Spleen (tissue), 7 donors: Measurements from ENCODE around the gene CRIP2.
A peak's percentile ranks its signal among the peaks of the same experiment; 100 is the strongest.

Experiments
- POLR2A ChIP-seq, 3 donors: fragments of 450-650 bp; IDR thresholded peaks; one replicate each; pipeline ENCODE4 v1.5.1; 2017; ENCODE audit warnings: antibody characterized with exemption in 3 of 3, mild to moderate bottlenecking in 1 of 3
- POLR2AphosphoS5 ChIP-seq, 3 donors: sonication (generic); formaldehyde crosslinking; IDR thresholded peaks; one replicate each; pipeline ENCODE4 v1.5.1; 2017; ENCODE audit warnings: antibody characterized with exemption in 3 of 3
- TF ChIP-seq, protein P1 (sequence below), 11 experiments: fragments of 200-600 bp in 7 of 11; fragments of 450-650 bp in 4 of 11; sonication (generic) in 4 of 11; IDR thresholded peaks in 8 of 11; conservative IDR thresholded peaks in 3 of 11; 1 replicate in 7 of 11; 2 replicates in 4 of 11; pipeline versions ENCODE4 v1.4.0 to v1.8.0; 2016 to 2021; ENCODE audit warnings: antibody characterized with exemption in 11 of 11, inconsistent platforms in 4 of 11, mild to moderate bottlenecking in 1 of 11
- donor health status: DM: no; HTN: no; CAD: no; lungs with moderate emphysema.
- donor health status: DM: no; HTN: no; CAD: no.
- donor health status: DM: no; HTN: no; CAD: no.

DNA sequence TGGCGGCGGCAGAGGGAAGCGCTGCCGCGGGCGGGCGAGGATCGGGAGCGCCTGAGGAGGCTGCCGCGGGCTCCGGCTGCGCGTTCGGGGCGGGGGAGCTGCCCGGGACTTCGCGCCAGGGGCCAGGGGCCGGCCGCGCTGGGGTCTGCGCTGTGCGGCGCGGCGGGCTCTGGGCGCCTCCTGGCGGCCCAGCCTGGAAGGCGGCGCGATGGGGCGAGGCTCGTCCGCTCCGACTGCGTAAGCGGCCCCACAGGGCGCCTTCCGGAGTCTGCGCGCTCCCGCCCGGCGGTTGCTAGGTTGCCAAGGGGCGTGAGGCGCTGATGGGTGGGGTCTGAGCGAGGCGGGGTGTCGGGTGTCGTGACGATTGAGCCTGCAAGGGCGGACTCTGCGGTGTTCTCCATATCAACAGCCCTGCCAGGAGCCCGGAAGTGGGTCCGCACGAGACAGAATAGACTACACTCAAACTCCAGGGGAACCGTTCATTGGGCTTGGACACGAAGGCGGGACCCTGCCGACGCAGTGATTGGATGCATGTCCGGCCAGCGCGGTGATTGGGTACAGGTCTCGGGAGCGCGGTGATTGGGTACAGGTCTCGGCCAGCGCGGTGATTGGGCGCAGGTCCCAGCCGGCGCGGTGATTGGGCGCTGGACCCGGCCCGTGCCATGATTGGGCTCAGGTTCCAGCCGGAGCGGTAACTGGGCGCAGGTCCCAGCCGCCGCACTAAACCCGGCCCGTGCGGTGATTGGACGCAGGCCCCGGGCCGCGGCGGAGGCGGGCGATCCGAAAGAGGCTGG, 16.1 kb downstream of the CRIP2 start, which contains the start of gene TEDC1:
- peak in 1 of 3 donors; percentile 52 for TF ChIP-seq POLR2A (IDR thresholded peaks at IDR 0.05)
- TF ChIP-seq, protein P1, sequence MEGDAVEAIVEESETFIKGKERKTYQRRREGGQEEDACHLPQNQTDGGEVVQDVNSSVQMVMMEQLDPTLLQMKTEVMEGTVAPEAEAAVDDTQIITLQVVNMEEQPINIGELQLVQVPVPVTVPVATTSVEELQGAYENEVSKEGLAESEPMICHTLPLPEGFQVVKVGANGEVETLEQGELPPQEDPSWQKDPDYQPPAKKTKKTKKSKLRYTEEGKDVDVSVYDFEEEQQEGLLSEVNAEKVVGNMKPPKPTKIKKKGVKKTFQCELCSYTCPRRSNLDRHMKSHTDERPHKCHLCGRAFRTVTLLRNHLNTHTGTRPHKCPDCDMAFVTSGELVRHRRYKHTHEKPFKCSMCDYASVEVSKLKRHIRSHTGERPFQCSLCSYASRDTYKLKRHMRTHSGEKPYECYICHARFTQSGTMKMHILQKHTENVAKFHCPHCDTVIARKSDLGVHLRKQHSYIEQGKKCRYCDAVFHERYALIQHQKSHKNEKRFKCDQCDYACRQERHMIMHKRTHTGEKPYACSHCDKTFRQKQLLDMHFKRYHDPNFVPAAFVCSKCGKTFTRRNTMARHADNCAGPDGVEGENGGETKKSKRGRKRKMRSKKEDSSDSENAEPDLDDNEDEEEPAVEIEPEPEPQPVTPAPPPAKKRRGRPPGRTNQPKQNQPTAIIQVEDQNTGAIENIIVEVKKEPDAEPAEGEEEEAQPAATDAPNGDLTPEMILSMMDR (IDR thresholded peaks at IDR 0.05 in 8 of 11, conservative IDR thresholded peaks at IDR 0.05 in 3 of 11), result peak; percentile 71 to 98 (median 95)
- TF ChIP-seq POLR2AphosphoS5 (IDR thresholded peaks at IDR 0.05), result peak; percentile 71 to 87 (median 82)
